Lower lobe of right lung (tissue), 2 donors: ENCODE results near the gene NTSR1. TPM values are rescaled to one million over a fixed set of nuclear protein-coding genes. Genes with fewer than 3 reads are reported as not detected.

Source experiments
- ATAC-seq, 2 donors: fragments of 200-7000 bp; cut with Tn5 transposase; one replicate each; pipeline ENCODE4 v1.9.1; 2020 to 2022; ENCODE audit warnings: mild to moderate bottlenecking in 2 of 2, moderate library complexity in 2 of 2
- DNase-seq: peaks from one replicate; pipeline ENCODE4 v3.0.0-alpha.2; 2020
- H3K27ac ChIP-seq: fragments of 200-600 bp; one replicate; pipeline ENCODE4 v1.8.0; 2022
- H3K27me3 ChIP-seq: fragments of 200-600 bp; one replicate; pipeline ENCODE4 v1.8.0; 2022; ENCODE audit warnings: low read depth
- H3K36me3 ChIP-seq: fragments of 200-600 bp; one replicate; pipeline ENCODE4 v1.8.0; 2022; ENCODE audit warnings: mild to moderate bottlenecking
- H3K4me1 ChIP-seq: fragments of 200-600 bp; one replicate; pipeline ENCODE4 v1.8.0; 2022
- H3K4me3 ChIP-seq: fragments of 200-600 bp; one replicate; pipeline ENCODE4 v1.8.0; 2022; ENCODE audit warnings: mild to moderate bottlenecking
- H3K9me3 ChIP-seq: fragments of 200-600 bp; one replicate; pipeline ENCODE4 v1.8.0; 2022
- intact Hi-C: fragments of 100-400 bp; cut with DNase I; formaldehyde crosslinking; loops from one replicate; pipeline ENCODE4 v1.11.0; 2022
- total RNA-seq: library from RNA; stranded (reverse); fragmentation: NEBNext Ultra II Directional; extraction: Animal tissue kit (Norgen Biotek cat#: 25700); gene quantifications from one replicate; pipeline ENCODE4 v1.2.1, GENCODE V29; 2021
- TF ChIP-seq, protein P1 (sequence below): fragments of 200-600 bp; IDR thresholded peaks from one replicate; pipeline ENCODE4 v1.8.0; 2022; ENCODE audit warnings: antibody characterized with exemption, mild to moderate bottlenecking
- donor health status: DM: no; HTN: yes; CAD: no; lungs with severe emphysema.

The NTSR1 gene
- total RNA-seq, 1 donor from 2014 or later, result not detected

DNA sequence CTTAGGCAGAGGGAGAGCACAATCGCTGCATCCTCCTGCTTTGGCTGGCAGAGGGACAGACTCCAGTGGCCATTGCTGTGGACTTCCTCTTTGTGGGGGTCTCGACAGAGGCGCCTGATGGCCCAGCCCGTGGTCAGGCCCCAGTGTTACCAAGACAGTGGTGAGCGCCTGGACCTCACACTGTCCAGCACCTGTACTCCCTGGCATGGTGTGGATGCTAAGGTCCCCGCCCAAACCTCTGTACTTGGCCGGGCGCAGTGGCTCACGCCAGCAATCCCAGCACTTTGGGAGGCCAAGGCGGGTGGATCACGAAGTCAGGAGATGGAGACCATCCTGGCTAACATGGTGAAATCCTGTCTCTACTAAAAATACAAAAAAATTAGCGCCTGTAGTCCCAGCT is 2.3 kb upstream of the NTSR1 start:
- Histone ChIP-seq H3K9me3 (no peaks in the 10 kb centered on the region), H3K36me3 (no peaks in the 10 kb centered on the region), H3K27ac (no peak overlapping the region), H3K27me3 (peaks cover 65% of the 10 kb centered on the region), H3K4me3 (no peak overlapping the region), H3K4me1 (peaks cover 22% of the 10 kb centered on the region)
- TF ChIP-seq, protein P1, sequence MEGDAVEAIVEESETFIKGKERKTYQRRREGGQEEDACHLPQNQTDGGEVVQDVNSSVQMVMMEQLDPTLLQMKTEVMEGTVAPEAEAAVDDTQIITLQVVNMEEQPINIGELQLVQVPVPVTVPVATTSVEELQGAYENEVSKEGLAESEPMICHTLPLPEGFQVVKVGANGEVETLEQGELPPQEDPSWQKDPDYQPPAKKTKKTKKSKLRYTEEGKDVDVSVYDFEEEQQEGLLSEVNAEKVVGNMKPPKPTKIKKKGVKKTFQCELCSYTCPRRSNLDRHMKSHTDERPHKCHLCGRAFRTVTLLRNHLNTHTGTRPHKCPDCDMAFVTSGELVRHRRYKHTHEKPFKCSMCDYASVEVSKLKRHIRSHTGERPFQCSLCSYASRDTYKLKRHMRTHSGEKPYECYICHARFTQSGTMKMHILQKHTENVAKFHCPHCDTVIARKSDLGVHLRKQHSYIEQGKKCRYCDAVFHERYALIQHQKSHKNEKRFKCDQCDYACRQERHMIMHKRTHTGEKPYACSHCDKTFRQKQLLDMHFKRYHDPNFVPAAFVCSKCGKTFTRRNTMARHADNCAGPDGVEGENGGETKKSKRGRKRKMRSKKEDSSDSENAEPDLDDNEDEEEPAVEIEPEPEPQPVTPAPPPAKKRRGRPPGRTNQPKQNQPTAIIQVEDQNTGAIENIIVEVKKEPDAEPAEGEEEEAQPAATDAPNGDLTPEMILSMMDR, result no peak
- DNase-seq, result no peak
- intact Hi-C loops, result no loop called here
- no peak for ATAC-seq

DNA sequence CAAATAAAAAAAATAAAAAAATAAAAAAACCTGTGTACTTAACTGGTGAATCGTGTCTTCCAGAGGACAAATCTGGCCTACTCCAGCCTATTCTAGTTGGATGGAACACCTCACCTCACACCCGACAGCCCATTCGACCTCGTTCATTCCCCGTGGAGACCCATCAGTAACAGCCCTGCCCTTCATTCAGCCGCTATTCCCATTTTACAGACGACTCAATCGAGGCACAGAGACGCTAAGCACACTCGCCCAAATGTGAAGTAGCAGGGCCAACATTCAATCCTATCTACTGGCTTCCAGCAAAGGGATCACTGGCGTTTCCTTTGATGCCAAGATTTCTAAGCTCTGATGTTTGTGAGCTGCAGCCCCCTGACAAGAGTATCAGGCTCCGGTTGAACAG is 1.8 kb upstream of the NTSR1 start:
- no peak overlapping the region for H3K27ac ChIP-seq
- H3K36me3 ChIP-seq, result no peaks in the 10 kb centered on the region
- H3K27me3 ChIP-seq, result peaks cover 66% of the 10 kb centered on the region
- H3K9me3 ChIP-seq, result no peaks in the 10 kb centered on the region
- H3K4me1 ChIP-seq, result peaks cover 22% of the 10 kb centered on the region
- DNase-seq, result no peak
- ATAC-seq, result no peak
- intact Hi-C loops, result no loop called here
- TF ChIP-seq, protein P1, result no peak
- H3K4me3 ChIP-seq, result no peak overlapping the region

DNA sequence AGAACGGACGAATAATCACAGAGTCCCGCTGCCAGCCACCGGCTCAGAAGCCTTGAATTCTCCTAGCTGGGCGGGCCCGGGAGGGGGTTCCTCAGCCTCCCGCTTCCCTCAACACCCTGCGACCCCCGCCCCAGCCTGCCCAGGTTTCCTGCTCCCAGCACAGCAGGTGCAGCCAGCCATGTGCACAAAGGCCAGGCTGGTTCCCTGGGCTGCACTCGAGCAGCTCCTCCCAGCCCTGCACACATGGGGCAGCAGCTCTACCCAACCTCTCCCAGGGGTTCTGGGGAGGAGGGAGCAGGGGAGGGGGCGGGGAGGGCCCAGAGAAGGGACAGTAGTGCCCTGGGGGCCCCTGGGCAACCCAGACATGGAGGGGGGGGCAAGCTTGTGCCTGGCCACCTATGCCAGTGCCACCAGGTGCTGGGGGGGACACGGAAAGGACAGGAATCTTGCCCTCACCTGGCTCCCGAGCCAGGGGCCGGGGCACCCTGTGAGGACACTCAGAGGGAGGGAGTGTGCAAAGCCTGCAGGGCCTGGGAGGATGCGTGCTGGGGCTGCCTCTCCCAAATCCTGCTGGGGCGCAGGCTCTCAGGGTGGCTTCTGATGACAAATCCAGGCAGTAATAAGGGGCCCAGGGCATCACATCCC is 1.2 kb upstream of the NTSR1 start:
- intact Hi-C loops, result no loop called here
- H3K4me3 ChIP-seq, result no peak overlapping the region
- peaks cover 68% of the 10 kb centered on the region for H3K27me3 ChIP-seq
- H3K36me3 ChIP-seq, result no peaks in the 10 kb centered on the region
- DNase-seq (no peak), ATAC-seq (no peak)
- H3K4me1 ChIP-seq, result peaks cover 22% of the 10 kb centered on the region
- H3K9me3 ChIP-seq, result no peaks in the 10 kb centered on the region
- TF ChIP-seq, protein P1, result no peak
- no peak overlapping the region for H3K27ac ChIP-seq

DNA sequence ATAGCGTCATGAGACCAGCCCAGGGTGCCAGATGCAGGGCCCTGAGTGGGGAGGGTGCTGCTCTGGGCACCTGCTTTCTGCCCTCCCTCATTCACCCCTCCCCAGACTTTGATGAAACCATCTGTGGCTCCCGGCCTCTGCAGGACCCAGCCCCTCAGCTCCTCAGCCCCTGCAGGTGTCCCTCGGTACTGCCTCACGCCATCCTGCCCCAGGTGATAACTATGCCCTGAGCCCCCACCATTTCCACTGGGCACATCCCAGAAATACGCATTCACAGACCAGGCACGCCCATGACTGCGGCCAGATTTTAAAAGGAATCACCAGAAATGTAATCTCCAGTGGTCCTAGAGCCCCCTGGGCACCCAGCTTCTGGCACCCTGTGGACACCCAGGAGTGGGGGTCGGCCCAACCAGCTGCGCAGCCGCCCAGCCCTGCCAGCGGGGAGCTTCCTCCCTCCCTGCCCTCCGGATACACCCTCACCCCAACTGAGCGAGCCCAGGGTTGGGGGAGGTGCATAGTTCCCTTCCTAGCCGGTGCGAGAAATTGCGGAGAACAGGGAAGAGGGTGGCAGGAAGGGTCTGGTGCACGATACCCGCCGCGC is 615 bp upstream of the NTSR1 start:
- H3K9me3 ChIP-seq, result no peaks in the 10 kb centered on the region
- H3K4me3 ChIP-seq, result no peak overlapping the region
- H3K27me3 ChIP-seq, result peaks cover 74% of the 10 kb centered on the region
- ATAC-seq (no peak), DNase-seq (no peak)
- TF ChIP-seq, protein P1, result no peak
- peaks cover 20% of the 10 kb centered on the region for H3K4me1 ChIP-seq
- H3K27ac ChIP-seq, result no peak overlapping the region
- H3K36me3 ChIP-seq, result no peaks in the 10 kb centered on the region
- intact Hi-C loops, result no loop called here

DNA sequence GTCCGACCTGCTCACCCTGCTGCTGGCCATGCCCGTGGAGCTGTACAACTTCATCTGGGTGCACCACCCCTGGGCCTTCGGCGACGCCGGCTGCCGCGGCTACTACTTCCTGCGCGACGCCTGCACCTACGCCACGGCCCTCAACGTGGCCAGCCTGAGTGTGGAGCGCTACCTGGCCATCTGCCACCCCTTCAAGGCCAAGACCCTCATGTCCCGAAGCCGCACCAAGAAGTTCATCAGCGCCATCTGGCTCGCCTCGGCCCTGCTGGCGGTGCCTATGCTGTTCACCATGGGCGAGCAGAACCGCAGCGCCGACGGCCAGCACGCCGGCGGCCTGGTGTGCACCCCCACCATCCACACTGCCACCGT is 885 bp downstream of the NTSR1 start:
- Histone ChIP-seq H3K27me3 (peaks cover 77% of the 10 kb centered on the region), H3K4me3 (no peak overlapping the region), H3K9me3 (no peaks in the 10 kb centered on the region), H3K27ac (no peak overlapping the region), H3K36me3 (no peaks in the 10 kb centered on the region), H3K4me1 (peaks cover 6% of the 10 kb centered on the region)
- TF ChIP-seq, protein P1, result no peak
- intact Hi-C loops, result no loop called here
- no peak for ATAC-seq
- no peak for DNase-seq
